ENCODE data around the gene GRIK1.

The GRIK1 gene

GRCh38 chr21:29825345-29825744, 114.5 kb downstream of the GRIK1 start:
- no peak for DNase-seq (ENCODE audit: insufficient read length, low spot score)
- no peak for FAIRE-seq
- no peak for TF ChIP-seq CTCF (IDR thresholded peaks at IDR 0.05; ENCODE audit: insufficient read depth, missing control alignments)

GRCh38 chr21:29822064-29822463, 117.7 kb downstream of the GRIK1 start:
- no peak for TF ChIP-seq CTCF (IDR thresholded peaks at IDR 0.05; ENCODE audit: insufficient read depth, missing control alignments)
- DNase-seq (ENCODE audit: insufficient read length, low spot score) (no peak), FAIRE-seq (no peak)

- TF ChIP-seq CTCF (IDR thresholded peaks at IDR 0.05; ENCODE audit: insufficient read depth, missing control alignments) = no peak
- FAIRE-seq (no peak), DNase-seq (ENCODE audit: insufficient read length, low spot score) (no peak)
Measured at GRCh38 chr21:29821230-29821629, 118.6 kb downstream of the GRIK1 start.

GRCh38 chr21:29819675-29820326, 120.0 kb downstream of the GRIK1 start:
- no peak for TF ChIP-seq CTCF (IDR thresholded peaks at IDR 0.05; ENCODE audit: insufficient read depth, missing control alignments)
- FAIRE-seq = no peak
- no peak for DNase-seq (ENCODE audit: insufficient read length, low spot score)

- FAIRE-seq (no peak), DNase-seq (ENCODE audit: insufficient read length, low spot score) (no peak)
- TF ChIP-seq CTCF (IDR thresholded peaks at IDR 0.05; ENCODE audit: insufficient read depth, missing control alignments) = no peak
Measured at GRCh38 chr21:29818383-29818921, 121.3 kb downstream of the GRIK1 start.

- TF ChIP-seq CTCF (IDR thresholded peaks at IDR 0.05; ENCODE audit: insufficient read depth, missing control alignments) = no peak
- DNase-seq (ENCODE audit: insufficient read length, low spot score) (no peak), FAIRE-seq (no peak)
Measured at GRCh38 chr21:29817450-29817849, 122.3 kb downstream of the GRIK1 start.

- no peak for FAIRE-seq
- no peak for DNase-seq (ENCODE audit: insufficient read length, low spot score)
Measured at GRCh38 chr21:29812947-29813346, 126.8 kb downstream of the GRIK1 start.

More at GRCh38 chr21:29812947-29813346, 126.8 kb downstream of the GRIK1 start:
- TF ChIP-seq CTCF (IDR thresholded peaks at IDR 0.05; ENCODE audit: insufficient read depth, missing control alignments) = no peak
